Measurements from ENCODE around the gene PFN4.
"Not testable (repeated sequence)": the region's sequence is repeated elsewhere in the genome, so short reads cannot be mapped to it uniquely, and the experiment has no call there.

PFN4 gene

DNA sequence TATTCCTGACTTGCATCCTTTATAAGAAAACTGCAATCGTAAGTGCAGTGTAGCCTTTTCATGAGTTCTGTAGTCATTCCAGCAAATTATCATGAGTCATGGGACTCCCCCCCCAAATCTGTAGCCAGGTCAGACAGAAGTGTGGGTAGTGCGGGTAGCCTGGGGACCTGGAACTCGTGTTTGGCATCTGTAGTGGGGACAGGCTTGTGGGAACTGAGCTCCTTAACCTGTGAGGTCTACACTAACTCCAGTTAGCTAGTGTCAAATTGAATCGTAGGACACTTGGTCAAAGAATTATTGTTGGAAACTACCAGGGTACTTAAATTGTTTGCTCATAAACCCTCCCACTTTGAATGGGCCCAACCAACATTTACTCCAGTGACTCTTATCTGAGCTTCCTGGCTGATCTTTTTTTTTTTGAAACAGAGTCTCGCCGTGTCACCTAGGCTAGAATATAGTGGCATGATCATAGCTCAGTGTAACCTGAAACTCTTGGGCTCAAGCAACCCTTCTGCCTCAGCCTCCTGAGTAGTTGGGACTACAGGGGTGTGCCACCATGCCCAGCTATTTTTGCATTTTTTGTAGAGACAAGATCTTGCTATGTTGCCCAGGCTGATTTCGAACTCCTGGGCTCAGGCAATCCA, 12.4 kb downstream of the PFN4 start:
- DNase-seq: no peak

DNA sequence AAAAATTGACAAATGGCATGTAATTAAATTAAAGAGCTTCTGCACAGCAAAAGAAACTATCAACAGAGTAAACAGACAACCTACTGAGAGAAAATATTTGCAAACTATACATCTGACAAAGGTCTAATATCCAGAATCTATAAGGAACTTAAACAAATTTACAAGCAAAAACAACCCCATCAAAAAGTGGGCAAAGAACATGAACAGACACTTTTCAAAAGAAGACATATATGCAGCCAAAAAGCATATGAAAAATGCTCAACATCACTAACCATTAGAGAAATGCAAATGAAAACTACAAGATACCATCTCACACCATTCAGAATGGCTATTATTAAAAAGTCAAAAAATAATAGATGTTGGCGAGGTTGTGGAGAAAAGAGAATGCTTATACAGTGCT, 13.7 kb downstream of the PFN4 start:
- DNase-seq: not testable (repeated sequence)

GRCh38 chr2:24107336-24107735, 15.8 kb downstream of the PFN4 start:
- no peak for DNase-seq

DNA sequence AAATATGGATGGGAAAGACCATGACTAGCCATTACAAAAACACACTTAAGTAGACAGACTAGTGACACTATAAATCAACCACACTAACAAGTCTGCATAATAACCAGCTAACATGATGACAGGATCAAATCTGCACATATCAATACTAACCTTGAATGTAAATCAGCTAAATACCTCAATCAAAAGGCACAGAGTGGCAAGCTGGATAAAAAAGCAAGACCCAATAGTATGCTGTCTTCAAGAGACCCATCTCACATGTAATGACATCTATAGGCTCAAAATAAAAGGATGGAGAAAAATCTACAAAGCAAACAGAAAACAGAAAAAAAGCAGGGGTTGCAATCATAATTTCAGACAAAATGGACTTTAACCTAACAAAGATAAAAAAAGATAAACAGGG, 16.3 kb downstream of the PFN4 start:
- no peak for DNase-seq

DNA sequence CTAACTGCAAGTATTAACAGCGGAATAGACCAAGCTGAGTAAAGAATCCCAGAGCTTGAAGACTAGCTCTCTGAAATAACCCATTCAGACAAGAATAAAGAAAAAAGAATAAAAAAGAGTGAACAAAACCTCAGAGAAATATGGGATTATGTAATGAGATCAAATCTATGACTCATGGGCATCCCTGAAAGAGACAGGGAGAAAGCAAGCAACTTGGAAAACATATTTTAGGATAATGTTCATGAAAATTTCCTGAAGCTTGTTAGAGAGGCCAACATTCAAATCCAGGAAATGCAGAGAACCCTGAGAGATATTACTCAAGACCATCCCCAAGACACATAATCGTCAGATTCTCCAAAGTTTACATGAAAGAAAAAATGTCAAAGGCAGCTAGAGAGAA, 17.3 kb downstream of the PFN4 start:
- DNase-seq: no peak

DNA sequence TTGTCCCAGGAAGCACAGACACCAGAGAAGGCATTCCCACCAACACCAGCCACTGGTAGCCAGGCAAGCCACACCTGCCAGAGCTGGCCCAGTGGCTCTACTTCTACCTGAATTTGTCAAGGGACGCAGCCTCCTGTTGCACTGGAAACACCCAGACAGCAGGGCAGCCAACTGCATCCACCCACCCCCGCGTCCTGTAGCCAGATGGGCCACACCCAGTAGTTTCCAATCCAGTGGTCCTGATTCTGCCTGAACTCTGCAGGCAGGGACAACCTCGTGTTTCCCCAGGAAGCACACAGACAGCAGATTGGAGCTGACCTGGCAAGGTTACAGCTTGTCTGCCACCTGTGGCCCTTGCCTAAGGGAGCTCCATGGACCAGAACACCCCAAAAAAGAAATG, 18.2 kb downstream of the PFN4 start:
- no peak for DNase-seq

GRCh38 chr2:24104110-24104650, 19.0 kb downstream of the PFN4 start:
- DNase-seq: no peak

- DNase-seq: no peak
Measured at GRCh38 chr2:24102677-24103076, 20.5 kb downstream of the PFN4 start.

GRCh38 chr2:24101992-24102391, 21.1 kb downstream of the PFN4 start:
- DNase-seq: no peak

DNA sequence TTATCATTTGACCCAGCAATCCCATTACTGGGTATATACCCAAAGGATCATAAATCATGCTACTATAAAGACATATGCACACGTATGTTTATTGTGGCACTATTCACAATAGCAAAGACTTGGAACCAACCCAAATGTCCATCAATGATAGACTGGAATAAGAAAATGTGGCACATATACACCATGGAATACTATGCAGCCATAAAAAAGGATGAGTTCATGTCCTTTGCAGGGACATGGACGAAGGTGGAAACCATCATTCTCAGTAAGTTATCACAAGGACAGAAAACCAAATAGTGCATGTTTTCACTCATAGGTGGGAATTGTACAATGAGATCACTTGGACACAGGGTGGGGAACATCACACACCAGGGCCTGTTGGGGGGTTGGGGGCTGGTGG, 22.4 kb downstream of the PFN4 start:
- not testable (repeated sequence) for DNase-seq

DNA sequence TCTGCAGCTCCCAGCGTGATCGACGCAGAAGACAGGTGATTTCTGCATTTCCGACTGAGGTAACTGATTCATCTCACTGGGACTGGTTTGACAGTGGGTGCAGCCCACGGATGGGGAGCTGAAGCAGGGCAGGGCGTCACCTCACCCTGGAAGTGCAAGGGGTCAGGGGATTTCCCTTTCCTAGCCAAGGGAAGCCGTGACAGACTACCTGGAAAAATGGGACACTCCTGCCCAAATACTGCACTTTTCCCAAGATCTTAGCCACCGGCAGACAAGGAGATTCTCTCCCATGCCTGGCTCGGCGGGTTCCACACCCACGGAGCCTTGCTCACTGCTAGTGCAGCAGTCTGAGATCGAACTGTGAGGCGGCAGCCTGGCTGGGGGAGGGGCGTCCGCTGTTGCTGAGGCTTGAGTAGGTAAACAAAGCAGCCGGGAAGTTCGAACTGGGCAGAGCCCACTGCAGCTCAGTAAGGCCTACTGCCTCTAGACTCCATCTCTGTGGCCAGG, 27.9 kb downstream of the PFN4 start:
- DNase-seq: not testable (repeated sequence)

- not testable (repeated sequence) for DNase-seq
Measured at GRCh38 chr2:24093270-24093669, 29.9 kb downstream of the PFN4 start.

GRCh38 chr2:24088821-24089359, 34.2 kb downstream of the PFN4 start:
- DNase-seq: no peak

DNA sequence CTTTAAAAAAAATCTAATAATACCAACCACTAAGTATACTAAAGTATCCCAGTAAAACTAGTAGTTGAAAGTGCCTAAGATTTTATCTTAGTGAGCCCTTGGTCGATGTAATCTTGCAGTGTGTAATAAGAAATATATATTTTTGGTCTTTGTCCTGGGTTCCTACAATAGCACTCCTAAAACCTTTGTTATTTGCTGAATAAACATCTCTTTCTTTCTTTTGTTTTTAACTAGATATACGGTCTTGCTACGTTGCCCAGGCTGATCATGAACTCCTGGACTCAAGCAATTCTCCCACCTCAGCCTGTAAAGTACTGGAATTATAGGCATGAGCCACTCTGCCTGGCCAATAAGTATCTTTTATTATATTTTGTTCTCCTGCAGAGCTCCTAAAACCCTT, 36.1 kb downstream of the PFN4 start:
- no peak for DNase-seq

DNA sequence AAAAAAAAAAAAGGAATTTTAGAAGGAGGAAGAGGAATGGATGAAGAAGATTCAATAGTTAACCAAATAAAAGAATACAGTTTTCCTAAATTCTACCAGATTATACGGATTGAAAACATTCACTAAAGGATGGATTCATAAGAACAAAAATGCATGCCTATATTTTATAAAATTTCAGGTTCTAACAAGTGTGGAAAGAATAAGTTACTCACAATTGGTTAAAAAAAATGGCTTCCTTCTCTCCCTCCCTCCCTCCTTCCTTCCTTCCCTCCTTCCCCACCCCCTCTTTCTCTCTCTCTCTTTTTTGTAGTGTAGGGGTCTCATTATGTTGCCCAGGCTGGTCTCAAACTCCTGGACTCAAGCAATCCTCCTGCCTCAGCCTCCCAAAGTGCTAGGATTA, 36.9 kb downstream of the PFN4 start:
- no peak for DNase-seq

- DNase-seq: no peak
Measured at GRCh38 chr2:24085200-24085489, 38.0 kb downstream of the PFN4 start.

DNA sequence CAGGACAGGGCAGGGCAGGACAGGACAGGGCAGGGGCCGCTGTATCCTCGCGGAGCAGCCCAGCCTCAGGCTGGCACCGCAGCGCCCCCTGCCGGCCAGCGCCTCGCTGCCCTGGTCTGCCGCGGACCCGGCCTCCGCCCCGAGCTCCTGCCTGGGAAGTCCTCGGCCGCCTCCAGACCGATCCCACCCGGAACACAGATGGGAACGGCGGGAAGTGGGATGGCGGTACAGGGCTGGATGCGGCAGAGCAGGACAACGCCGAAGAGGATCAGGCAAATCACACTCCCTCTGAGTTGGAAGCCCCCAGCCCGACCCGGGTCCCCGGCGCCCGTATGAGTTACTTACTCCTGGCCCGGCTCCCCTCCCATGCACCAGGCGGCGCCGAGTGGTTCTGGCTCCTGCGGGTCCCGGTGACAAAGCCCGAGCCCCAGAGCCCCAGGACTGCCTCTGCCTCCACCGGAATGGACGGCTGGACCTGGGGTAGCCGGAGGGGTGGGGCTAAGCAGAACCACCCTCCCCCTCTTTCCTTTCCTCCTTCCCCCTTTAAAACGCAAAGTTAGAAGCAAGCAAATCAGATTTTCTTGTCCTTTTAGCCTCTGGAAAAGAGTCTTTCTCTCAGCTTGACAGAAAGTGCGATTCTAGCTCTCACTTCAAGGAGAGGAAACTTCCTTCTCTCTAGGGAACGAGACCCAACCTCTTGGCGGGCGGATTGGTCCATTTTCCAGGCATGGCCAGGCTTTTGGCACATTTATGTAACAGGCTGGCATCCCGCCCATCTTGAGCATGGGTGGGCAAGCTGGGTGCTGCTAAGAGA, 38.5 kb downstream of the PFN4 start, which contains the start of gene TP53I3:
TP53I3 (minus strand) TSS at position 449 of the 814 bp plus-strand sequence. CDS start 508 bp downstream, outside the sequence.
- peak; percentile 86 to 88 for DNase-seq

GRCh38 chr2:24083567-24084385, 39.4 kb downstream of the PFN4 start:
- no peak for DNase-seq

- DNase-seq: no peak
Measured at GRCh38 chr2:24082787-24083566, 40.2 kb downstream of the PFN4 start.

- DNase-seq: no peak
Measured at GRCh38 chr2:24080701-24081100, 42.4 kb downstream of the PFN4 start.

DNA sequence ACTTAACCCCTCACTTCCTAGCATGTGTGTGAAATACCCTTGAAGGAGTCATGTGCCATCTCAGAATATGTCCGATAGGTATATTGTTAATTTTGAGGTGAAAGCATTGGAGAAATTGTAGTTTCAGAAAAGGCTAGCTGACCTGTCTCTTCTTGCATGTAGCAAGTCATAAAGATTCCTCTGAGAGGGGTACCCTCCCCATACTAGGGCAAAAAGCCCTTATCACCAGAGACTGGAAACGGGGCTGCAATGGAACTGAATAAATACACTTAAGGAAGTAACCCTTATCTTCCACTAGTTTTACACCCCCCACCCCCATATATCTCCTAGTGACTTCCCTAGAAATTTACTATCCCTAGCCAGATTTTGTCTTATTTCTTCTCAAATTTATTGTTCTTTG, 45.3 kb downstream of the PFN4 start:
- DNase-seq: no peak

DNA sequence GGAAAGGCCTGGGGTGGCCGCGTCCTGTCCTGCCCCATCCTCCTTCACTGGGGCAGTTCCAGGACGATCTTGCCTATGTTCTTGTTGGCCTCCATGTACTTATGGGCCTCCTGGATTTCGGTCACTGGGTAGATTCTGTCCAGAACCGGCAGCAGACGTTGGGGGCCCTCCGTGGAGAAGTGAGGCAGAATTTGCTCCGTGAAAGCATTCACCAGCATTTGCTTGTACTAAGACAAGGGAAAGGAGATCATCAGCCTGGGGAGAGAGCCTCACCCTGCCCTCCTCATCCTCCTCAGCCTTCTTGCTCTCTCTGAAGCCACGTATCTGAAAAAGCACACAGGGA, 45.6 kb downstream of the PFN4 start:
- no peak for DNase-seq

Data from stimulated activated CD4-positive, alpha-beta T cell treated with anti-CD3 and anti-CD28 coated beads, Interleukin-2, amount 100 ng/mL, for 24 hours (primary cell).